WTC11 (cell line): ENCODE data around the gene KRTAP5-2. TPM values are rescaled to one million over a fixed set of nuclear protein-coding genes. Genes with fewer than 3 reads are reported as not detected.

Experiments used
- ATAC-seq: fragments of 200-7000 bp; cut with Tn5 transposase; 2 replicates; pipeline ENCODE4 v1.10.0; 2021; ENCODE audit warnings: mild to moderate bottlenecking, moderate library complexity
- CTCF ChIA-PET: fragments of 300-600 bp; sonication (Branson Sonifier 250); formaldehyde crosslinking; loops from one replicate; lab custom pipeline; 2021; ENCODE audit warnings: antibody characterized with exemption; lab: Charles Lee
- POLR2A ChIA-PET: fragments of 350-600 bp; sonication (Branson Sonifier 250); formaldehyde crosslinking; loops from one replicate; lab custom pipeline; 2021; ENCODE audit warnings: antibody characterized with exemption; lab: Charles Lee
- DNase-seq: peaks from one replicate; pipeline ENCODE4 v3.0.0; 2021; ENCODE audit warnings: low spot score
- H3K27ac Mint-ChIP-seq: 2 replicates; pipeline ENCODE4 v1.8.0; 2021; ENCODE audit warnings: mixed read lengths
- H3K27me3 Mint-ChIP-seq: 2 replicates; pipeline ENCODE4 v1.8.0; 2021; ENCODE audit warnings: low read depth, mild to moderate bottlenecking, moderate library complexity, mixed read lengths
- H3K36me3 Mint-ChIP-seq: 2 replicates; pipeline ENCODE4 v1.8.0; 2021; ENCODE audit warnings: mixed read lengths
- H3K4me1 Mint-ChIP-seq: 2 replicates; pipeline ENCODE4 v1.8.0; 2022; ENCODE audit warnings: mixed read lengths
- H3K4me3 Mint-ChIP-seq: 2 replicates; pipeline ENCODE4 v1.8.0; 2021; ENCODE audit warnings: mild to moderate bottlenecking, moderate library complexity, mixed read lengths
- H3K9me3 Mint-ChIP-seq: 2 replicates; pipeline ENCODE4 v1.8.0; 2021; ENCODE audit warnings: mixed read lengths
- EMX1 ChIP-seq: fragments of 250-450 bp; sonication (Bioruptor Pico); IDR thresholded peaks from 2 replicates; pipeline ENCODE4 v1.8.0; 2021; ENCODE audit warnings: mild to moderate bottlenecking
- ETV6 ChIP-seq: sonication (generic); formaldehyde crosslinking; IDR thresholded peaks from 2 replicates; pipeline ENCODE4 v1.8.1; 2022; ENCODE audit warnings: mild to moderate bottlenecking, missing genetic modification reagents
- FOXK1 ChIP-seq: sonication (generic); formaldehyde crosslinking; IDR thresholded peaks from 2 replicates; pipeline ENCODE4 v1.8.0; 2022; ENCODE audit warnings: mild to moderate bottlenecking, moderate library complexity, missing genetic modification reagents
- JUN ChIP-seq: sonication (generic); formaldehyde crosslinking; IDR thresholded peaks from 2 replicates; pipeline ENCODE4 v1.8.0; 2023; ENCODE audit warnings: mild to moderate bottlenecking, missing genetic modification reagents
- KAT7 ChIP-seq: sonication (generic); formaldehyde crosslinking; IDR thresholded peaks from 2 replicates; pipeline ENCODE4 v1.8.1; 2023; ENCODE audit warnings: missing genetic modification reagents, mild to moderate bottlenecking, borderline replicate concordance
- MYBL2 ChIP-seq: sonication (generic); formaldehyde crosslinking; IDR thresholded peaks from 2 replicates; pipeline ENCODE4 v1.8.1; 2023; ENCODE audit warnings: mild to moderate bottlenecking, moderate library complexity, missing genetic modification reagents
- NFYB ChIP-seq: sonication (generic); formaldehyde crosslinking; conservative IDR thresholded peaks from 2 replicates; pipeline ENCODE4 v1.8.0; 2022; ENCODE audit warnings: low read depth, missing genetic modification reagents
- NR3C1 ChIP-seq: sonication (generic); formaldehyde crosslinking; conservative IDR thresholded peaks from 2 replicates; pipeline ENCODE4 v1.8.1; 2023; ENCODE audit warnings: low read depth, mild to moderate bottlenecking, missing genetic modification reagents
- OVOL2 ChIP-seq: fragments of 250-450 bp; sonication (Bioruptor Pico); IDR thresholded peaks from 2 replicates; pipeline ENCODE4 v1.9.0; 2021; ENCODE audit warnings: mild to moderate bottlenecking, borderline replicate concordance
- ZBTB21 ChIP-seq: sonication (generic); formaldehyde crosslinking; IDR thresholded peaks from 2 replicates; pipeline ENCODE4 v1.8.1; 2023; ENCODE audit warnings: mild to moderate bottlenecking, missing genetic modification reagents, borderline replicate concordance
- ZNF121 ChIP-seq: sonication (generic); formaldehyde crosslinking; IDR thresholded peaks from 2 replicates; pipeline ENCODE4 v1.8.0; 2023; ENCODE audit warnings: missing genetic modification reagents
- ZNF423 ChIP-seq: fragments of 250-450 bp; sonication (Bioruptor Pico); IDR thresholded peaks from 2 replicates; pipeline ENCODE4 v2.1.2; 2022; ENCODE audit warnings: mild to moderate bottlenecking, moderate library complexity
- total RNA-seq: library from RNA; stranded (reverse); gene quantifications from 3 replicates; pipeline ENCODE4 v1.2.3, GENCODE V29; 2021
- TF ChIP-seq, protein P1 (sequence below): sonication (generic); formaldehyde crosslinking; IDR thresholded peaks from 2 replicates; pipeline ENCODE4 v1.8.1; 2022; ENCODE audit warnings: low read depth, mild to moderate bottlenecking, moderate library complexity, missing genetic modification reagents, borderline replicate concordance
- TF ChIP-seq, protein P2 (sequence below): sonication (generic); formaldehyde crosslinking; IDR thresholded peaks from 2 replicates; pipeline ENCODE4 v1.8.0; 2023; ENCODE audit warnings: missing genetic modification reagents
- TF ChIP-seq, protein P3 (sequence below): sonication (generic); formaldehyde crosslinking; IDR thresholded peaks from 2 replicates; pipeline ENCODE4 v1.8.1; 2022; ENCODE audit warnings: mild to moderate bottlenecking, moderate library complexity, missing genetic modification reagents
- TF ChIP-seq, protein P4 (sequence below): sonication (generic); formaldehyde crosslinking; IDR thresholded peaks from 2 replicates; pipeline ENCODE4 v1.8.1; 2023; ENCODE audit warnings: mild to moderate bottlenecking, missing genetic modification reagents, moderate library complexity
- TF ChIP-seq, protein P5 (sequence below): sonication (generic); formaldehyde crosslinking; IDR thresholded peaks from 2 replicates; pipeline ENCODE4 v1.8.1; 2023; ENCODE audit warnings: mild to moderate bottlenecking, missing genetic modification reagents
- TF ChIP-seq, protein P6 (sequence below): sonication (generic); formaldehyde crosslinking; IDR thresholded peaks from 2 replicates; pipeline ENCODE4 v1.8.0; 2023; ENCODE audit warnings: mild to moderate bottlenecking, missing genetic modification reagents
- TF ChIP-seq, protein P7 (sequence below): sonication (generic); formaldehyde crosslinking; IDR thresholded peaks from 2 replicates; pipeline ENCODE4 v1.8.0; 2022; ENCODE audit warnings: mild to moderate bottlenecking, missing genetic modification reagents

The KRTAP5-2 gene
- total RNA-seq, 1 experiment from 2014 or later: not detected

DNA sequence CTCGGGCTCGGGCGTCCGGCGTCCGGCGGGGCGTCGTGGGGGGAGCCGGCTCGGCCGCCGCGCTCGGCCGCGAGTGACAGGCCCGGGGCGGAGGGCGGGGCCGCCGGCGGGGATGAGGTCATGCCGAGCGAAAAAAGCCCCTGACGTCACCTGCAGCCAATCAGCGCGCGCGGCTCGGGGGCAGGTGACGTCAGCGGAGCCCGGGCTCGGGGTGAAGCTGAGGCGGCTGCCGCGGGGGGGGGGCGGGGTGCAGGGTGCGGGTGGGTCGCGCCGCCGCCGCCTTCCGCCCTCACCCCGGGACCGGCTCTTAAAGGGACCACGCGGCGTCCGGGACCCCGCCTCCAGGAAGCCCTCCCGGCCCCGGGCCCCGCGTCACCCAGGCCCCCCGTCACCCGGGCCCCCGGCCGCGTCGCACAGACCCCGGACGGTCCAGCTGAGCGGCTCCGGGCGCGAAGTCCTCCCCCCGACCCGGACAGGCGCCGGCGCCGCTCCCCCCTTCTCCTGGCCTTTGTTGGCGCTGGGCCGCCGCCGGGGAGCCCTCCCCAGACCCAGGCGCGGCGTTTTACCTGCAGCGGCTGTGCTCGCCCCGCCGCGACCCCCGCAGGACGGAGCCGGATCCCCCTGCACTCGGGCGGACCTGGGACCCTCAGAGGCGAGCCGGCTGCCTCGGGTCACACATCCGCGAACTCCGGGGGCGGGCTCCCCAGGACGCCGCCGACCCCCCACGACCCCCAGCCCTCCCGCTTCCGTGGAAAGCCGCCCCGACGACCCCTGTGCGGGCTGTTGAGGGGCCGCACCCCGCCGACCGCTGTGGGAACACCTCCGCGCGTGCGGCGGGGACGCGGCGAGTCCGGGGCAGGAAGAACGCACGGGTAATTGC lies 25.7 kb downstream of the KRTAP5-2 start, which contains the start of gene DUSP8:
TSS of gene DUSP8 (minus strand) at position 75 of the 880 bp plus-strand sequence. CDS start 6,445 bp downstream, outside the sequence.
- peaks cover 66% of the 10 kb centered on the region for H3K27me3 Mint-ChIP-seq
- peak within 1 kb of the TSS; percentile 36; the same call in 1 of the 2 replicates for H3K4me3 Mint-ChIP-seq
- H3K27ac Mint-ChIP-seq: no peak within 1 kb of the TSS
- H3K36me3 Mint-ChIP-seq: no peaks in the 10 kb centered on the region
- CTCF ChIA-PET: interaction anchor here (1.0 to 14.8 kb wide), 6 partner anchors 14 to 67 kb away, joined by 3 to 457 read pairs (median 39); partner anchors contain the start of gene KRTAP5-5
- no peaks in the 10 kb centered on the region for H3K9me3 Mint-ChIP-seq
- TF ChIP-seq, protein P1, sequence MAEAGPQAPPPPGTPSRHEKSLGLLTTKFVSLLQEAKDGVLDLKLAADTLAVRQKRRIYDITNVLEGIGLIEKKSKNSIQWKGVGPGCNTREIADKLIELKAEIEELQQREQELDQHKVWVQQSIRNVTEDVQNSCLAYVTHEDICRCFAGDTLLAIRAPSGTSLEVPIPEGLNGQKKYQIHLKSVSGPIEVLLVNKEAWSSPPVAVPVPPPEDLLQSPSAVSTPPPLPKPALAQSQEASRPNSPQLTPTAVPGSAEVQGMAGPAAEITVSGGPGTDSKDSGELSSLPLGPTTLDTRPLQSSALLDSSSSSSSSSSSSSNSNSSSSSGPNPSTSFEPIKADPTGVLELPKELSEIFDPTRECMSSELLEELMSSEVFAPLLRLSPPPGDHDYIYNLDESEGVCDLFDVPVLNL: no peak
- TF ChIP-seq FOXK1 (CRISPR knock-in tag) (no peak), MYBL2 (CRISPR knock-in tag) (no peak), OVOL2 (CRISPR knock-in tag) (no peak), NFYB (CRISPR knock-in tag) (peak; percentile 59), NR3C1 (CRISPR knock-in tag) (no peak), ZBTB21 (CRISPR knock-in tag) (peak; percentile 89; the same call in 1 of the 2 replicates)
- TF ChIP-seq, protein P2, sequence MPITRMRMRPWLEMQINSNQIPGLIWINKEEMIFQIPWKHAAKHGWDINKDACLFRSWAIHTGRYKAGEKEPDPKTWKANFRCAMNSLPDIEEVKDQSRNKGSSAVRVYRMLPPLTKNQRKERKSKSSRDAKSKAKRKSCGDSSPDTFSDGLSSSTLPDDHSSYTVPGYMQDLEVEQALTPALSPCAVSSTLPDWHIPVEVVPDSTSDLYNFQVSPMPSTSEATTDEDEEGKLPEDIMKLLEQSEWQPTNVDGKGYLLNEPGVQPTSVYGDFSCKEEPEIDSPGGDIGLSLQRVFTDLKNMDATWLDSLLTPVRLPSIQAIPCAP: no peak
- TF ChIP-seq, protein P3, sequence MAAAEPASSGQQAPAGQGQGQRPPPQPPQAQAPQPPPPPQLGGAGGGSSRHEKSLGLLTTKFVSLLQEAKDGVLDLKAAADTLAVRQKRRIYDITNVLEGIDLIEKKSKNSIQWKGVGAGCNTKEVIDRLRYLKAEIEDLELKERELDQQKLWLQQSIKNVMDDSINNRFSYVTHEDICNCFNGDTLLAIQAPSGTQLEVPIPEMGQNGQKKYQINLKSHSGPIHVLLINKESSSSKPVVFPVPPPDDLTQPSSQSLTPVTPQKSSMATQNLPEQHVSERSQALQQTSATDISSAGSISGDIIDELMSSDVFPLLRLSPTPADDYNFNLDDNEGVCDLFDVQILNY (CRISPR knock-in tag): 0 out of 2 replicates have a peak, but pooled peaks have one; percentile 27
- TF ChIP-seq, protein P4, sequence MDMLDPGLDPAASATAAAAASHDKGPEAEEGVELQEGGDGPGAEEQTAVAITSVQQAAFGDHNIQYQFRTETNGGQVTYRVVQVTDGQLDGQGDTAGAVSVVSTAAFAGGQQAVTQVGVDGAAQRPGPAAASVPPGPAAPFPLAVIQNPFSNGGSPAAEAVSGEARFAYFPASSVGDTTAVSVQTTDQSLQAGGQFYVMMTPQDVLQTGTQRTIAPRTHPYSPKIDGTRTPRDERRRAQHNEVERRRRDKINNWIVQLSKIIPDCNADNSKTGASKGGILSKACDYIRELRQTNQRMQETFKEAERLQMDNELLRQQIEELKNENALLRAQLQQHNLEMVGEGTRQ (CRISPR knock-in tag): peak; percentile 31; the same call in 1 of the 2 replicates
- POLR2A ChIA-PET: interaction anchor here (2.8 kb wide), 1 partner anchor 13 kb away, joined by 16 read pairs; no protein-coding TSS in a partner anchor
- DNase-seq (peak; percentile 81), ATAC-seq (peak; percentile 8)
- H3K4me1 Mint-ChIP-seq: peaks cover 13% of the 10 kb centered on the region

DNA sequence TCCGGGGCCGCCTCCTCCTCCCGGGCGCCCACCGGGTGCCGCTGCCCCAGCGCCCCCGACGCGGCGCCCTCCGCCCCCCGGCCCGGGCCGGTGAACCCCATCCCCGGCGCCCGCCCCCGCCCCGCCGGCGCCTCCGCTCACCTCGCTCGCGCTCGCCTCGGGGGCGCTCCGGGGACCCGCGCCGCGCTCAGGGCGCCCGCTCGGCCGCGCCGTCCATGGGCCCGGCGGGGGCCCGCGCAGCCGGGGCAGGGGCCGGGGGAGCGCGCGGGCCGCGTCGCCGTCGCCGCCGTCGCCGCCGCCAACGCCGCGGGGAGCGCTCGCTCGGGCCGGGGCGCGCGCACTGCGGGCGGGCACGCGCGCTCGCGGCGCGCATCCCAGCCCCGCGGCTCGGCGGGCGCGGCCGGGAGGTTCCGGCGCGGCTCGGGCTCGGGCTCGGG lies 26.3 kb downstream of the KRTAP5-2 start:
- CTCF ChIA-PET: interaction anchor here (1.0 to 14.8 kb wide), 3 partner anchors 14 to 26 kb away, joined by 3 to 457 read pairs (median 57); no protein-coding TSS in a partner anchor
- peaks cover 13% of the 10 kb centered on the region for H3K4me1 Mint-ChIP-seq
- H3K36me3 Mint-ChIP-seq: no peaks in the 10 kb centered on the region
- no peaks in the 10 kb centered on the region for H3K9me3 Mint-ChIP-seq
- DNase-seq: no peak
- no peak overlapping the region for H3K4me3 Mint-ChIP-seq
- peaks cover 61% of the 10 kb centered on the region for H3K27me3 Mint-ChIP-seq
- ATAC-seq: no peak
- no peak overlapping the region for H3K27ac Mint-ChIP-seq
- POLR2A ChIA-PET: no interaction called here
- TF ChIP-seq JUN (CRISPR knock-in tag) (no peak), ZNF423 (CRISPR knock-in tag) (no peak), ETV6 (CRISPR knock-in tag) (no peak), ZNF121 (CRISPR knock-in tag) (no peak), EMX1 (CRISPR knock-in tag) (no peak), KAT7 (no peak)
- TF ChIP-seq, protein P5, sequence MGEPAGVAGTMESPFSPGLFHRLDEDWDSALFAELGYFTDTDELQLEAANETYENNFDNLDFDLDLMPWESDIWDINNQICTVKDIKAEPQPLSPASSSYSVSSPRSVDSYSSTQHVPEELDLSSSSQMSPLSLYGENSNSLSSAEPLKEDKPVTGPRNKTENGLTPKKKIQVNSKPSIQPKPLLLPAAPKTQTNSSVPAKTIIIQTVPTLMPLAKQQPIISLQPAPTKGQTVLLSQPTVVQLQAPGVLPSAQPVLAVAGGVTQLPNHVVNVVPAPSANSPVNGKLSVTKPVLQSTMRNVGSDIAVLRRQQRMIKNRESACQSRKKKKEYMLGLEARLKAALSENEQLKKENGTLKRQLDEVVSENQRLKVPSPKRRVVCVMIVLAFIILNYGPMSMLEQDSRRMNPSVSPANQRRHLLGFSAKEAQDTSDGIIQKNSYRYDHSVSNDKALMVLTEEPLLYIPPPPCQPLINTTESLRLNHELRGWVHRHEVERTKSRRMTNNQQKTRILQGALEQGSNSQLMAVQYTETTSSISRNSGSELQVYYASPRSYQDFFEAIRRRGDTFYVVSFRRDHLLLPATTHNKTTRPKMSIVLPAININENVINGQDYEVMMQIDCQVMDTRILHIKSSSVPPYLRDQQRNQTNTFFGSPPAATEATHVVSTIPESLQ (CRISPR knock-in tag): no peak
- TF ChIP-seq, protein P6, sequence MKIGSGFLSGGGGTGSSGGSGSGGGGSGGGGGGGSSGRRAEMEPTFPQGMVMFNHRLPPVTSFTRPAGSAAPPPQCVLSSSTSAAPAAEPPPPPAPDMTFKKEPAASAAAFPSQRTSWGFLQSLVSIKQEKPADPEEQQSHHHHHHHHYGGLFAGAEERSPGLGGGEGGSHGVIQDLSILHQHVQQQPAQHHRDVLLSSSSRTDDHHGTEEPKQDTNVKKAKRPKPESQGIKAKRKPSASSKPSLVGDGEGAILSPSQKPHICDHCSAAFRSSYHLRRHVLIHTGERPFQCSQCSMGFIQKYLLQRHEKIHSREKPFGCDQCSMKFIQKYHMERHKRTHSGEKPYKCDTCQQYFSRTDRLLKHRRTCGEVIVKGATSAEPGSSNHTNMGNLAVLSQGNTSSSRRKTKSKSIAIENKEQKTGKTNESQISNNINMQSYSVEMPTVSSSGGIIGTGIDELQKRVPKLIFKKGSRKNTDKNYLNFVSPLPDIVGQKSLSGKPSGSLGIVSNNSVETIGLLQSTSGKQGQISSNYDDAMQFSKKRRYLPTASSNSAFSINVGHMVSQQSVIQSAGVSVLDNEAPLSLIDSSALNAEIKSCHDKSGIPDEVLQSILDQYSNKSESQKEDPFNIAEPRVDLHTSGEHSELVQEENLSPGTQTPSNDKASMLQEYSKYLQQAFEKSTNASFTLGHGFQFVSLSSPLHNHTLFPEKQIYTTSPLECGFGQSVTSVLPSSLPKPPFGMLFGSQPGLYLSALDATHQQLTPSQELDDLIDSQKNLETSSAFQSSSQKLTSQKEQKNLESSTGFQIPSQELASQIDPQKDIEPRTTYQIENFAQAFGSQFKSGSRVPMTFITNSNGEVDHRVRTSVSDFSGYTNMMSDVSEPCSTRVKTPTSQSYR (CRISPR knock-in tag): no peak
- TF ChIP-seq, protein P7, sequence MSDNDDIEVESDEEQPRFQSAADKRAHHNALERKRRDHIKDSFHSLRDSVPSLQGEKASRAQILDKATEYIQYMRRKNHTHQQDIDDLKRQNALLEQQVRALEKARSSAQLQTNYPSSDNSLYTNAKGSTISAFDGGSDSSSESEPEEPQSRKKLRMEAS (CRISPR knock-in tag): no peak
- TF ChIP-seq, protein P1: no peak
